HG02588 (cell line): ENCODE results near the gene EIF2S2.

Experiments used
- ATAC-seq: cut with Tn5 transposase; IDR thresholded peaks from one replicate; pipeline ENCODE4 v1.9.1; 2021; ENCODE audit warnings: mild to moderate bottlenecking, moderate library complexity; ENCODE audit not compliant: unreplicated experiment

Gene EIF2S2

GRCh38 chr20:34066476-34067090, 45.5 kb downstream of the EIF2S2 start:
- no peak for ATAC-seq

- no peak for ATAC-seq
These were observed 46.8 kb downstream of the EIF2S2 start for GRCh38 chr20:34065260-34065659.

DNA sequence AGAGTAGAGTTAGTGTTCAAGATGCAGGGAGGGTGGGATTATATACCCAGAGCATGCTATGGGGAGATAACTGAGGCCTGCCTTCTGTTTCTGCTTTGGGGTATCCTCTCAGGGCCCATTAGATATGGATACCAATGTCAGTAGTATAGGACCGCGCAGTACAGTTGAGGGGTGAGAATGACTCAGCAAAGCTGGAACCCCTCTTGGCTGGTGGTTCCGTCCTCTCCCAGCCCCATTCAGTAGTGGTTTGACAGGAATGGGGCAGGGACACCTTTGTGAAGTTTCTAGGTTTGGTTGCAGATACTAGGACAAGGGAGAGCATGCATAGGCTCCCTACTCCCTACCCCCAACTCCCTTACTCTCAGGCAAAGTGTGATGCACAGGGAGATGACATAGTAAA, 47.8 kb downstream of the EIF2S2 start:
- ATAC-seq, result no peak

DNA sequence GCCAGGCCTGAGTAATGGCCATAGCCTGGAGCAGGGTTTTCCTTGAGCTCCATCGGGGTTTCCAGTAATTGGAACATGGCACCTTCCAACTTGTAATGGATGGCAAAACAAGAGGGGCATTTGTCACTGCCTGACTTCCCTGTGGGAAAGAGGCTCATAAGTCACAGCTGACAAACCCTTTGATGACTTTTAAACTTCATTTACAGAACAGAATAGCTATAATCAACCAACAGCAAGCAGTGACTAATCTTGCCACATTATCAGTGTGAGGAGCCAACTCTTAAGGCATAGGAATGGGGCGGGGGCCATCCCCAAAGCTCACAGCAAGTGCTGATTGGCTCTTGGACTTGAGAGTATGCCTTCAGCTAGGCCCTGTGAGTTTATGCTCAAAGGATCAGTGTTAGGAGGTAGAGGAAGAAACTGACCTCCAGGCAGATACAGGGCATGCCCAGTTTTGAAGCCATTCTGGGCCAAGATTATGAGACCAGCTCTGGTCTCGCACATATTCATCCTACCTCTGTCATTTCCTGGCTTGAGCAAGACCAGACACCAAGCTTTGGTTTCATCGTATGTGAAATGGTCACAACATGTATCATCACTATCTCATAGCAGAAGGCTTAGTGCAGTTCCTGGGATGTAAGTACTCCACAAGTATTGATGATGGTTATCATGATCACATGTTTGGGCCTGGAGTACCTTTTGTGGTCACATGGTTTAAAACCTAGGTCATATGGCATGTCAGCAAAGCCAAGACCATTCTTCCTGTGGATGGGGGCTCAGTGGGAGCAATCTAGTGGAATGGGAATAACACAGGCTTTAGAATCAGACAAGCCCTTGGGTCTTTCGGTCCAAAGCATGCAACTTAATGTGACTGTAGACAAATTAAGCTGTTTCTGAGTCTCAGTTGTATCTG, 49.2 kb downstream of the EIF2S2 start:
- no peak for ATAC-seq

- no peak for ATAC-seq
These were observed 50.3 kb downstream of the EIF2S2 start for GRCh38 chr20:34061695-34062094.

DNA sequence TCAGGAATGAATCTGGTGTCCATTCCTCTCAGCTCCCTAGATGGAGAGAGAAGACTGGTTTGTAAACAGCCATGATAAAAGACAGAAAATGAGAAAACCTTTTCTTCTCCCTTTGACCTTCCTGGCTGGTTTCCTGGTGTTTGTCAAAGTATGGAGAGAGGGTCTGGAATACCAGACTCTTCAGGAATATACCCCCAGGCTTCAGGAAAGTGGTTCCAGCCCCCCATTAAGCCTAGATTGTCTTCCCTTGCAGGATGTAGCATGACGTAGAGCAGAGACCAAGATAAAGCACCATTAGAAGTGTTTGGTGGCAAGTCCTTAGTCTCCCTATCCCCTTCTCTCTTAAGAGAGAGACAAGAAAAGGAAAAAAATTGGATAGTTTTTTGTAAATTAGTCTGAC, 51.1 kb downstream of the EIF2S2 start:
- no peak for ATAC-seq

DNA sequence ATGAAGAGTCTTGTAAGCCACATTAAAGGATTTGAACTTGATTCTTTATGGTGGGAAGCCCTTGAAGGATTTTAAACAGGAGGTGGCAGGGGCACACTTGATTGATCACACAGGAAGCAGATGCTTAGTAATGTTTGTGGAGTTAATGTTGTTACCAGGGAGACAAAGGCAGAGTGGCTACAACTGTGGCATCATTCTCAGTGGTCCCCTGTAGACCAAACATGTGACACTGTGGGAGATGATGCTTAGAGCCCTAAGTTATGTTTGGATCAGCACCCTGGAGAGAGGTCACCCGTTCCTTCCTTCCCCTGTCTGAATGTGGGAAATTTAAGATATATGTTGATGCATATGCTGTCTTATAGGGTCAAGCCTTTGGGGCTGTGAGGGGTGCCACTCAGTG, 53.2 kb downstream of the EIF2S2 start:
- ATAC-seq, result no peak

GRCh38 chr20:34055290-34055689, 56.8 kb downstream of the EIF2S2 start:
- no peak for ATAC-seq

GRCh38 chr20:34052414-34052813, 59.6 kb downstream of the EIF2S2 start:
- ATAC-seq, result no peak

DNA sequence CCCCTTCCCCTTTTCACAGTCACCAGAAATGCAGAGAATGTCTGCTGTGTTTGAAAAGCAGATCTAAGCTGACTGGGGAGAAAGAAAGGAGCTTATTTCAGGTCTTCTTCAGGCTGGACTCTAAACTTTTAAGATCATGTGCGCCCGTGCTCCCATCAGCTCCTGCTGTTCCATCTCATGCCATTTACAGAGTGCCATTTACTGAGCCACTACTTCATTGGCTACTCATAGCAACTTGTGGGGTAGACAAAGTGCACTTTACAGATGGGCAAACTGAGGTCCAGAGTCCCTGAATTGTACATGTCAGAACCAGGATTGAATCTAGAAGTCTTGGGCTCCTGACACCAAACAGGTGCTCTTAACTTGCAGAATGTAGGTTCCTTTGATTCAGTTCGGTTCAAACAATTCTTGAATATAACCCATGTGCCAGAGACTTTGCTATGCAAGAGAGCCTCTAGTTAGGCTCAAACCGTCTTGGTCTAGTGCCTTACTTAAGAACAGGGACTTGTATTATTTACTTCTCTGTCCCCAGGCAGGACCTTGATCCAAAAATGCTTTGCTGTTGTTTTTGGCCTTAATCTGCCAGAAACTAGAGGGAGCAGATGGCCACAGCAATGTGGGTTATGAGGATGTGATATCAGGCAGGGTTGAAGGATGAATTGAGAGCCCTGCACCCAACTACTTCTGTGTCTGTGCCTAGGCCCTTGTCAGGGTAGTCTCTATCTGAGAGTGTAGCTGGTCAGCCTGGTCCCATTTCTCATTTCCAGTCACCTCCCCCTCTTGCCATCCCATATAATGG, 61.9 kb downstream of the EIF2S2 start:
- no peak for ATAC-seq

DNA sequence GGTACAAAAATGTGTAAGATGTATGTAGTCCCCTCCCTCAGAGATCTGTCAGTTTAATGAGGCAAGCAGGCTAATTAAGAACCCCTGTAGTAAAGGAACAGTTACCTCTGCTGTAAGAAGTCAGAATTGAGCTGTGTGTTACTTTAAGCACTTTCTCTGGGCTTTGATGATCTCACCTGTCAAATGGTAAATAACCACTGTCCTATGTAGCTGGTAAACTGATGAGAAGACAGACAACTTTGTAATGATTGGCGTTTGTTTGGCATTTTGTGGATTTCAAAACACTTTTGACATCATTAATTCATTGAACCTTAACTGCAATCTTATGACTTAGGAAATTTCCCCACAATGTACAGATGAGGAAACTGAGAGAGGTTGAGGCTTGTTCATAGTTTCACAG, 62.7 kb downstream of the EIF2S2 start:
- no peak for ATAC-seq

- no peak for ATAC-seq
These were observed 64.1 kb downstream of the EIF2S2 start for GRCh38 chr20:34047917-34048316.

DNA sequence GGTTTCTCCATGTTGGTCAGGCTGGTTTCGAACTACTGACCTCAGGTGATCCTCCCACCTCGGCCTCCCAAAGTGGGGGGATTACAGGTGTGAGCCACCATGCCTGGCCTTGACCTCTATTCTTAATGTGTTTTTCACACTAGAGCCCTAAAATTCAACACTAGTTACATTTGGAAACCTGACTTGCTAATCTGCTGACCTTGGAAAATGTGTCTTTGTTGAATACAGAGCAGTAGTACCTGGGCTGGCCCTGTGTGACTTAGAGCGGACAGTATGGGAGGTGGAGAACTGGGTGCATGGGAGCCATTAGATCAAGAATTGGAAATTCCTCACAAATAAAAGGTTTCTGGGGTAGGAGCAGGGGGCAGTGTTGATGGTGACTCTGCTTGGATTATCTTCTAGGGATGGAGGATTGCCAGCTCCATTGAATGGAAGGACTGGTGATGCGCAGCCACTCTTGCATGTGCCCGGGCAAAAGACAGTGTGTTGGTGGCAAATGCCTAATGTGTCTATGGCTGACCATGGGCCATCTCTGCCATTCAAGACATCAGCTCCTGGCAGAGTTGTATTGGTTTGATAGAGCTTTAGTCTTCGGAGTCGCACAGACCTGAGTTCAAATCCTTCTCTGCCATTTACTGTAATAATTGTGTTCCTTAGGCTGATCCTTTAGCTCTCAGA, 64.9 kb downstream of the EIF2S2 start:
- ATAC-seq, result no peak

DNA sequence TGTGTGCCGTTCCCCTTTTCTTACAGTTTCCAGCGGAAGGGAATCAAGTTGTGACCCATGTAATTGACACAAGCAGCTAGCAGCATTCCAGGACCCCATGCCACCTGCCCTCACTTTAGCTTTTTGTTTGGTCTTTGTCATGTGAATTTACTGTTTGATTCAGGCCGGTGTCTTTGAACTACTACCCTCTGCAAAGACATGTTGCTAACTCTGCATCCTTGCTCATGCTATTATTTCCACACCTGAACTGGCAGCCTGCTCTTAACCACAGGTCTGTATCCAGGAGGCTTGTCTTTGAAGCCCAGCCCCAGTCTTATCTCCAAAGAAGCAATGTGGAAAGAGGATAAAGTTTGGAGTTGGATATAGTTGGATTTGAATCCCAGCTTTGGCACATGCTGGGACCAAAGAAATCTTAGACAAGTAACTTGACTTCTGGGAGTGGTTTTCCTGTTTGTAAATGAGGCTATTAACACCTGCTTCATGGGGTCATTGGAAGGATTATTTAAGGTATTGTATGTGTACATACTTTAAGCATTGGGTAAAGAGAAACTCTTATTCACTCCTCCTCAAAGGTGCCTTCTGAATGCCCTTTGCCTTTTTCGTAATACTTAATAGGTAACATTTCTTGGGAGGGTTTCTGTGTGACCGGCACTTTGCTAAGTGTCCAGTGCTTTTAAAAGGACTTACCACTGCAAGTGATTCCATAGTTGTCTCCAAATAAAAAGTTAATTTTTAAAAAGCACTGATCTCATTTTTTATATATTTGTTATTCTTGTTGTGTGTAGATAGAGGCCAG, 65.9 kb downstream of the EIF2S2 start:
- no peak for ATAC-seq

- no peak for ATAC-seq
These were observed 66.7 kb downstream of the EIF2S2 start for GRCh38 chr20:34045294-34045693.

DNA sequence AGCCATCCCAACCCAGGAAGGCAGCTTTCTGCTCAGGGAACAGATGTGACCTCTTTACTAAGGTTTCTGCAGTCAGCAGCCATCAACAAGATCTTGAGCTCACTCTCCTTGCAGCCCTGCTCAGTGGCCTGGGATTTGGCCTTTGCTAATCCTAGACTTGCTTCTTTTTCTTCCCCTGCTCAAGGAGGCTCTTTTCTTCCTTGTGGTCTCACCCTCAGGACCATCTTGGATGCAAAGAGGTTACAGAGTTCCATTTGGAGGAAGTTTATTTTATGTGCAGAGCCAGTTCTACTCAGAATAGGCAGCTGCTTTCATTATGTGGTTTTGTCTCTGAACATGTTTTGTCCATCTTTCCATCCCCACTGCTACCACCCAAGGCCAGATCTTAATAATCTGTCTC, 69.0 kb downstream of the EIF2S2 start:
- no peak for ATAC-seq

DNA sequence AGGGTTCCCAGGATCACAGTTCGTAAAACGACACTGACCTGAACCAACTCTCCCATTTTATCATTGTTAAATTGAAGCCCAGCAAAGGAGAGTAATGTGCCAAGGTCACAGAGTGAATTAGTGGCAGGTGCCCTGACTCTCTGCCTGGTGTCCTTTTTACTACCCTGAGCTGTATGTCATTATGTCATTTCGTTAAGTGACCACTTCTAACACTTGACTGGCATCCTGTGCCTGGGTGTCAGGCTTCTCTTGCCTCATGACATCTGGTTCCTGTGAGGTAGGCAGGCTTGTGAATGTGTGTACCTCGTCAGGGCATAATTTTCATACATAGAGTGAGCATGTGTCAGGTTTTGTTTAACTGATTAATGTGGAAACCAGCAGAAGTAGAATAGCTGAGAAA, 69.8 kb downstream of the EIF2S2 start:
- ATAC-seq, result no peak

DNA sequence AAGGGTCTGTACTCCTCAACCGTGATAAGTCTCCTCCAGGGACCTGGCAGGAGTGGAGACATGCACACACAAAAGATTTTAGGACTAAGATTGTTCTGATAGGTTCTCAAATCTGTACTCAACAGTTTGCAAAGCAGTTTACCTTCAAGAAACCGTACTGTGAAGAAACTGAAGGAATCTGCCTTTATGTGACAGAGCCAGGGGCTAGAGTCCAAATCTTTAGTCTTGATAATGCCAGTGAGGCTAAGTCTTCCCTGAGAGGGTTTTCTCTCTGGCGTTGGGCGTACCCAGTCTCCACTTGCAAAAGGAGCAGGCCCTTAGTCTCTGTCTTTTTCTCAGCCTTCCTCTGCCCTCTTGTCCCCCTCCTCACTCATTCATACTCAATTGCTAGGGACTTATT, 70.8 kb downstream of the EIF2S2 start:
- no peak for ATAC-seq

DNA sequence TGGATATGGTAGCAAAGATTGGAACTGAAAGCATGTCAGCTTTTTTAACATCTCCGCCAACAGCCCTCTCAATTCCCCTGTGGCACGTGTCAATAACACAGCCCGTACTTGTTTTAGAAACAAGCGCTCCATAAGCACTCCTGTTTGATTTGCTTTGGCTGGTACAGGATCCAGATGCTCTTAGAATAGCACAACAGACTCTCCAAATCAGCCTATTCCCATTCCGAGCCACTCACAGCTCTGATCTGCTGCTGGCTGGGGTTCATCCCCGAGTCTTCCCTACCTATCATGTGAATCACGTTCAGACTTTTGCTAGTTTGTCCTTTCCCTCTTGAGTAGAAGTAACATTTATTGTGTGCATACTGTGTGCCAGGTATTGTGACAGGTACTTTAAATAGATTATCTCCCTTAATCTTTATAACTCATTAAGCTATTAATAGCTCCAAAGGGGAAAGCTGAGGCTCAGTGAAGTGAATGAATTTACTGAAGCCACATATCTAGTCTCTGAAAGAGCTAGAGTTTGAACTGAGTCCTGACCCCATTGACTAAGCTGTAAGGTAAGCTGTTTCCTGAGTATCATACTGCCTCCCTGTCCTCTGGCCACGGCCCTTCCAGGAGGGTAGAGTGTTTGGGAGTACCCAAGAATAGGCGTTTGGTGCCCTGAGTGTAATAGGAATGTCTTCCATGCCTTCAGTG, 71.6 kb downstream of the EIF2S2 start:
- no peak for ATAC-seq
